GM19324 (cell line): ENCODE measurements around the gene VEGFC.

Experiments
- ATAC-seq: cut with Tn5 transposase; IDR thresholded peaks from one replicate; pipeline ENCODE4 v1.9.1; 2021; ENCODE audit warnings: mild to moderate bottlenecking, moderate library complexity; ENCODE audit not compliant: unreplicated experiment, low FRiP score

Gene VEGFC, protein sequence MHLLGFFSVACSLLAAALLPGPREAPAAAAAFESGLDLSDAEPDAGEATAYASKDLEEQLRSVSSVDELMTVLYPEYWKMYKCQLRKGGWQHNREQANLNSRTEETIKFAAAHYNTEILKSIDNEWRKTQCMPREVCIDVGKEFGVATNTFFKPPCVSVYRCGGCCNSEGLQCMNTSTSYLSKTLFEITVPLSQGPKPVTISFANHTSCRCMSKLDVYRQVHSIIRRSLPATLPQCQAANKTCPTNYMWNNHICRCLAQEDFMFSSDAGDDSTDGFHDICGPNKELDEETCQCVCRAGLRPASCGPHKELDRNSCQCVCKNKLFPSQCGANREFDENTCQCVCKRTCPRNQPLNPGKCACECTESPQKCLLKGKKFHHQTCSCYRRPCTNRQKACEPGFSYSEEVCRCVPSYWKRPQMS

DNA sequence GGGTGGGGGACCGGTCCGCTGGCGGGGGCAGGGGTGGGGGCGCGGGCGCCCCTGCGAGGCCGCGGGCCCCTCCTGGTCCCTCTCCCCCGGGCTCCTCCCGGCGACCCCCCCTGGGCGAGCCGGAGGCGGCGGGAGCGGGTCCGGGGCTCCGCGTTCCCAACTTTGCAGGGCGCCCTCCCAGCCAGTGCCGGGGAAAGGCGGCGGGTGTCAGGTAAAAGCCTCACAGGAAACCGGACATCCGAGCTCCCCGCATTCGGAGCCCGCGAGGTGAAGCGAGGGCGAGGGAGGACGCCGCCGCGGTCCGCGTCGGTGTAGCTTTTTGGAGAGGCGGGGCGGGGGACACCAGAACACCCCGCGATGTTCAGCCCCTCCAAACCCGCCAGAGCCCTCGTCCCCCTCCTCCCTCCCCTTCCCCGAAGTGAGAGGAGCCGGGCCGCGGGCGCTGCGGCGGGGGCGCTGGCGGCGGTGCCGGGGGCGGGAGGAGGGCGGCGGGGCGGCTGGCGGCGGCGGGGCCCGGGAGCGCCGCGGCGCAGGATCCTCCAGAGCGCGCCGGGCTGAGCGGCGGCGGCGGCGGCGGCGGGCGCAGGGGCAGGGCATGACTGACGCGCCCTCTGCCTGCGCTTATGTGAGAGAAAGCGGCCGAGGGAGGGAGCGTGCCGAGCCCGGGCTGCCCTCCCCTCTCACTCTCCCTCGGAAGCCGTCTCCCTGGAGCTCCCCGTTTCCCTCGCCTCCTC lies at the start of gene VEGFC:
Gene VEGFC, minus strand, starts transcription at position 597 of the 734 bp plus-strand sequence. CDS start 611 bp downstream, outside the sequence.
- ATAC-seq: peak; percentile 92

DNA sequence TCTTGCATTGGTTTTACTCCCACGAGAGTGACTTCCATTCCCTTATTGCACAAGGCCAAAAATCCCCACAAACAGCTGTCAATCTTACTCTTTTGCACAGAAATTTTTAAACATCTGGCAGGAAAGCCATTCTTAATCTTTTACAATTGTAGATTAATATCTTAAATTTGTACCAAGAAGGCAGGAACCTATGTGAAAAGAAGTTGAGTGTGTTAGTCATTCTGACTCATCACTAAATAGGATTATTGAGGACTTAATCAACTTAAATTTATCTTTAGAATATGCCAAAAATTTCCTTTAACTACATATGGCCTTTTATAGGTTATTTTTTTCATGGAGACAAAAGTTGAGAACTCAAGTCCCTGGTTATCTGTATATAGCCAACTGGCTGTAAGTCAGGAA lies 49.0 kb upstream of the VEGFC start:
- ATAC-seq: no peak

DNA sequence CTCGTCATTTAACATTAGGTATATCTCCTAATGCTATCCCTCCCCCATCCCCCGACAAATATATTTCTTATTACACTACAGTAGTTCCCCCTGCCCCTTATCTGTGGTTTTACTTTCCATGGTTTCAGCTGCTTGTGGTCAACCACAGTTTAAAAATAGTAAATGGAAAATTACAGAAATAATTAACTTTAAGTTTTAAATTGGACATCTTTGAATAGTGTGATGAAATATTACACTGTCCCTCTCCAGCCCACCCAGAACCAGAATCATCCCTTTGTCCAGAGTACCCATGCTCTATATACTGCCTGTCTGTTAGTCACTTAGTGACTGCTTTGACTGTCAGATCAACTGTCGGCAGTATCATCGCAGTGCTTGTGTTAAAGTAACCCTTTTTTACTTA lies 47.4 kb upstream of the VEGFC start:
- no peak for ATAC-seq

DNA sequence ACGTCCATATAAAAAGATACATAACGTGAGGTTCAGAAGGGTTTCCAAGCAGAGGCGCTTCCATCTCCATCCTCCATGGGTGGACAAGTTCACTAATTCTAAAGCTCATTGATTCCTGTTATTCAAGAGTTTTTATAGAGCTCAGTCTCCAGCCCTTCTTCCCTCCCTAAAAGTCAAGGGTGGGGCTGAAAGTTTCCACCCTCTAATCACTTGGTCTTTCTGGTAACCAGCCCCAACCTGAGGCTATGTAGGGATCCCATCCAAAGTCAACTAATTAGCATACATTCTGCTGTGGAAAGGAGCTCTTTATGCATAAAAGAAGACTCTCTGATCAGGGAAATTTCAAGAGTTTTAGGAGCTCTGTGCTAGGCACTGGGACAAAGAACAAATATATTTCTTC lies 46.9 kb upstream of the VEGFC start:
- no peak for ATAC-seq

DNA sequence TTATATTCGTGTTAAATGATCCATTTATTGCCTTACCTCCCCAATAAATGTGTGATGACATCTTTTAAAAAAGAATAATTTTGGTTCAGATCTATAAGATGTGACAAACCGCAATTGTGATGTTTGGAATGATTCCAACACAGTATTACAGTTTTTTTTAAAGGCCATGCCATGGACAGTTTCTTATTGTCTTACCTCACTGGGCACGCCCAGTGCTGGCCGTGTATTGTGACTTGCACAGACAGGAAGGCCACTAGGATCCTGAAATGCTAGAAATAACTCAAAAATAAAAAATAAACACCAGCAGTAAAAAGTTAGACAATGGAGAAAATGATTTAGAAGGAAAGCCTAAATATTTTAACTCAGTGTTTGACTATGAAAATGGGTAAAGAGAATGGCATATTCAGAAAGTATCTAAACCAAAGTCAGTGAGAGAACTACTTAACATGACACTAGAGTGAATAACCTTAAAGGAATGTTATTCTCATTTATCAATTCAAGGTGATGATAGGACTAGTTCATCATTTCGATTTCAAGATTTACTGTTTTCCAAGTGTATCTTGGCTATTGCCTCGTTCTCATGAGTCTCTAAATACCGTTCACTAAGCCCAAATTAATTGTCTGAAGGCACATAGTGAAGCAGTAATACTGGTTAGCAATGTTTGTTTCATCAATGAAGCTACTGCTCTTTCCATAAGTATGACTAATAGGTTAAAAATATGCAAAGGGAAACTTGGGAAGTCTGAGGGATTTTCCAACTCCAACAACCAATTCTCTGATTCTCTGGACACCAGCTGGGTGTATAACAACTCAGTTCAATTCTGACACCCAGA lies 46.1 kb upstream of the VEGFC start:
- ATAC-seq: no peak

DNA sequence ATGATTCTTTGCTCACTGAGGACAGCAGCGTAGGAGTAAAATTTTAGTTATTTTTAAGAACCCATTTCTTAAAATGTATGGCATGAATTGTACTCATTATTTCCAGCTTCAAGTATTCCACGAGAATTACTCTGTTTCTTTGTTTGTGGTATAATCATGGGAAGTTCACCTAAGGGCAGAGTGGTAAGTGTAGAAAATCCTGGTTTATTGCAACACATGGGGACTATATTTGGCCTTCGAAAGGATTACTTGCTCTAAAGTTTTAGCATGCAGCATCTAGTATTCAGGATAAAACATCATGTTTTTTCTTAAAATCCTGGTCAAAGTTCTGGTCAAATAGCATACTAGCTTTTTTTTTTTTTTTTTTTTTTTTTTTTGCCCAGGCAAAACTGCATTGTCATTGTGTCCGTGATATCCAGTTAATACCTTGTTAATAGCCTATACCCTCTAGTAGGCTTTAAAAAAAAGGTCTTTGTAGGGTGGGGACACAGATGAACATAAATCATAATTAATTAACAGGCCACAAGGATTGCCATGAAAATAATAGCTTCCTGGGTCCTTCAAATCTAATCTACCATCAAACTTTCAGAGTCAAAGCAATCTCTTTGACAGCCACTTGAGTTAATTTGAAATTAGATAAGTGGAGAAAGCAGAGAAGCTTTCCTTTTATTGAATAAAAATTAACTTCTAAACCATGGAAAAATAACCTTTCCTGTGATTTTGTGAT lies 44.6 kb upstream of the VEGFC start:
- ATAC-seq: no peak

DNA sequence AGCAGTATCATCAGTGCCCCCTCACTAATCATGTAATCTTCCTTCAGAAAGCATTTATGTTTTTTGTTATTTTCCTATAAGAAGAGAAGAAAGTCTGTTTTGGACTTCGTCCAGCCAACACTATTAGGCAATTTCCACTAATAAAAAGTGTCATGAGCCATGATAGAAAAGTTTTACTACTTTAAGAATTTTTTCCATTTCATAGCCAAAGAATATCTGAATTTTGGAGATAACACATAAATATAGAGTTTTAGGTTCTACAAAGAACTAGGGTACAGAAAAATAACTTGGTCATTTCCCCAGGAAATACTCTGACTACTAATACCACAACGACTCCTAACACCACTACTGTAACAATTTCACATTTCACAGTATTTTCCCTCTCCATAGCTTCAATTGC lies 41.8 kb upstream of the VEGFC start:
- no peak for ATAC-seq

DNA sequence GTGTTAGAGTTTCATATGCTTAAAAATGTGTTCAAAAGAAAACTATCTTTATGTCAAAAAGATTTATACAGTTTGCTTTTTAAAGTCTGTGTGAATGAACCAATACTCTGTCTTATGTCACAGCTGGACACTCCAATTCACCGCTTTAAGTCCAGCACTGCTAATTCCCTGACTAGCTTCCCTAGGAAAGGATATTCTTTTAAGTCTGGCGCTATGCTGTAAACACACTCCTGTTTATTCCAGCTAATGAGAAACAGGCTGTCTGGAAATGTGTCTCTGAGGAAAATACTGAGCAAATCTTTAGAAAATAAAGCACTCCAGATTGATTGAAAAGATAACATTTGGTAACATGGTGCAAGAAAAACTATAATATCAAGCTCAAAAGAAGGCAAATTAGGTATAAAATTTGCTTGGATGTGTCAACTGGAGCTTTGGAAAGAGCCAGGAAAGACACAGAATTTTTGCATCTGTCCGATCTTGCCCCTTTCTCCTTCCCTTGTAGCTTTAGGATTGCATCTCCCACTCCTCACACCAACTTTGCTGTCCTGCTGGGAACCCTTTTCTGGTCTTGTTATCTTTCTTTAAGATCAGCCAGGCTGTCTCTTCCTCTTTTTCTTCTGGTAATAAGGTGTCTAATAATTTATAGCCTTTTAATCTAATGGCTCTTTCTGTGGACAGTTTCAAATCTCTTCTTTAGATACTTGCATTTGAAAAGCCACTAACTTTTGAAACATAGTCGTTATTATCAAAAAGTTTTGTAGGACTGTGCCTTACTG lies 40.9 kb upstream of the VEGFC start:
- no peak for ATAC-seq

DNA sequence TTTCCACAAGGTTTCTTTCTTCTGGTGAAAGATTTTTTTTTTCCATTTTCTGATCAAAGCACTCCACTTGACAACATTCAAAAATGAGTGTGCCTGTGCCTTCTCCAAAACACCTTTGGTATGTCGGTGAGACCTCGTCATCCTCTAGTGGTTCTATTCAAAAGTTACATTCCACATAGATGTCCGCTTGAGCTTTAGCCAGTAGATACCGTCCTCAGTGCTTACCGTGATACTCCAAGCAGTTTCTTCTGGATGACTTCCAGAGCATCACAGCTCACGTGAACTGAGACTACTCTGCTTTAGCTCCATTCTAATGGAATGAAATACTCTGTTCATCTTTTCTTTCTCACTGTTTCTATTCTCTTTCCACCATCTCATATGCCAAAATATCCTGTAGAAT lies 38.2 kb upstream of the VEGFC start:
- ATAC-seq: no peak

DNA sequence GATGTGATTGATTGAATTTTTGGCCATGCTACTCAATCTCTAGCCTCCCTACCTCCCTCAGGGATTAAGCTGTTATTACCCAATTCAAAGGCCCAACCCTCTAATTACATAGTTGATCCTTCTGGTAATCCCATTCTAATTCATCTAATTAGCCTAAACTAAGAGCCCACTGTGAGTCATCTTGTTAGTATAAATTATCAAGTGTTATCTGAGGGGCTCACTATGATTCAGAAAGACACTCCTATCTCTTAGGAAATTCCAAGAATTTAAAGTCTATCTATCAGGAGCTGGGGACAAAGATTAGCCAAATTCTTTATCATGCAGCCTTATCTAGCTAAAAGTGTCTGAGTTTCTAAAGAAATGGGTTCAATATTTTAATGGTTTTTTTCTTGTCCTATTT lies 32.9 kb upstream of the VEGFC start:
- no peak for ATAC-seq

DNA sequence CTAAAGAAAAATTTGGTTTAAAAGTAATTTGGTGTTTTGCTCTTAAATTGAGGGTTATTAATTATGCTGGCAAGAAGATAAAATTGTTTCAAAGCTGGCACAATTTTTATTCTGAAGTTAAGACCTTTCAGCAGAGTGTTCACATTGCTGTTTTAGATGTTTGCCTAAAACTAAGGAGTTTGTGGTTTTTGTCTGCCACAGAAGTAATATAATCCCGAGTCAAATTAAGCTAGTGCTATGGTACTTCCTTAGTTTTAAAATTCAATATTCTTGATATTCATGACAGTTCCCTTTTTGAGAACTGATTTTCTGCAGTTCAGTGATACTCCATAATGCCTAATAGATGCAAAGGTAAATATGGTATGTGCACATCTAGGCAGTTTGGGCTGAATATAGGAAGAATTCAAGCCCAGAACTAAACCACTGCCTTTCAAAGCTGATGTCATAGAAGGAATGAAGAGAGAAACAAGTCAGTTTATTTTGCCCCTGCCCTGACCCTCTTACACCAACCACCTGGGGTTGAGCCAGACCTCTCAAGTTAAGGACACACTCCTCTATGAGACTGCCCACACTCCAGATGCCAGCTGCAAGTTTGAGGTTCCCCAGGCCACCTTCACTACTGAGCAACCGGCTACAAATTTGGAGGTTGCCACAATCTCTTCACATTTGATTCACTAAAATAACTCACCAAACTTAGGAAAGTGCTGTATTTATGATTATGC lies 32.1 kb upstream of the VEGFC start:
- ATAC-seq: no peak

DNA sequence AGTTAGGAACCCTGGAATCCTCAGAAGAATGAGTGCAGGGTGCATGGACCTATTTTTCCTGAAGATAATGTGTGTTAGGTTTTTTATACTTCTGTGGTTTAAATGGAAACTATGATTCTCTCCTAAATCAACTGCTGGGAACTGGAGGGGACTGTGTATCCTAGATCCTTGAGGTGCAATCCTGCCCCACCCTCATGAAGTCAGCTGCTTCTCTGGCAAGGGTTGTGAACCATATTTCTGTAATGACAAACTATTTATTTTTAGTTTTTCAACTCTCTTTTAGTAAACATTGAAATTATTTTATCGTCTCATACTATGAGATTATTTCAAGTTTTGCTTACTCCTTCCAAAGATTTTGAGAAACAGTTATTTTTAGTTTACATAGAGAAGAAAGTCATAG lies 25.8 kb upstream of the VEGFC start:
- ATAC-seq: no peak

DNA sequence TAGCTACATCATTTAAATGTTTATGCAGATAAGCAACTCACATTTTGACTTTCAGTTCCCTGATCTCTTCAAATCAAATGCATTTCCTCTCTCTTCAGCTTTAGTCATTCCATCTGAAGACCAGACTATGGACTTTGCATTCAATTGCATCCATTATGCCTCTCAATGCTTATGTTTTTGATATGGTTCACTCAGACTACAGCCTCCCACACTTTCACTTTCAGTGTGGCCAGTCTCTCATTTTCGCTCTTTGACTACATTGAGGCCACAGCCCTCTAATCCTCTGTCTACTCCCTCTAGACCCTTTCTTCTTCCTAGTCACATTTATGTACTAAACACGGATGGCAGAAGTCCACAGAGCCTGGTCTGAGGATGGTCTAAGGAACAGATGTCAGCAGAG lies 24.5 kb upstream of the VEGFC start:
- peak; percentile 79 for ATAC-seq

DNA sequence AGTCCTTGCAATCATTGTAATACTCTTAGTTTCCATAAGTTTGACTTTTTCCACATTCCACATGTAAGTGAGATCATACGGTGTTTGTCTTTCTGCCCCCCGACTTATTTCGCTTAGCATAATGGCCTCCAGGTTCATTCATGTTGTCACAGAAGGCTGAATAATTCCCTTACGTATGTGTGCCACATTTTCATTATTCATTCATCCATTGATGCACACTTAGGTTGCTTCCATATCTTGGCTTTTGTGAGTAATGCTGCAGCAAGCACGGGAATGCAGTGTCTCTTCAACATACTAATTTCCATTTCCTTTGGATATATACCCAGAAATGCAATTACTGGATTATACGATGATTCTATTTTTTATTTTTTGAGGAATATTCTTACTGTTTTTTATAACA lies 22.0 kb upstream of the VEGFC start:
- no peak for ATAC-seq

DNA sequence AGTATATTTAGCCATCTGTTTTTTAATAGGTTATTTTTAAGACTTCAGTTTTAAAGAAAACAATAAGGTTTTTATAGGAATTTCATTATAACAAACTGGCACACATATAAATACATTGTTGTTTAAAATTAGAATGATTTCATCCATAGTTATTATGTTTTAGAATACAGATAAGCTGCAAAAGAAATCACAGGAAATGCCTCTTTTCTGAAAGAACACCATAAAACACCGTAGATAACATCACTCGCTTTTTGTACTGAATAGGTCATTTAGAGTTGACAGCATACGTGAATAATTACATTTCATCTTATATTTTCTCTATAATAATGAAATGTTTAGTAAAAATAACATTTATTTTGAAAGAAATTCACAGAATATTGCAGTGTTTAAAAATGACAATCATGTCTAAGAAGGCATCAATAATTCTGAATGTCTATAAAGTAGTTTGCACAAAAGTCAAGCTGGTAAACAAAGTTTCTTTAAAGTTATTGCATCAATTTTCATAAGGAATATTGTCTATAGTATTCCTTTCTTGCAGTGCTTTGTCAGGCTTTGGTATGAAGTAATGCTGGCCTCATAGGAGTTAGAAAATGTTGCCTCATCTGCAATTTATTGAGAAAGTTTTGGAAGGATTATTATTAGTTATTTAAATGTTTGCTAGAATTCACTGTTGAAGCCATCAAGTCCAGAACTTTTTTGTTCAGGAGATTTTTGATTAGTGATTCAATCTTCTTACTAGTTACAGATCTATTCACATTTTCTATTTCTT lies 17.9 kb upstream of the VEGFC start:
- no peak for ATAC-seq

DNA sequence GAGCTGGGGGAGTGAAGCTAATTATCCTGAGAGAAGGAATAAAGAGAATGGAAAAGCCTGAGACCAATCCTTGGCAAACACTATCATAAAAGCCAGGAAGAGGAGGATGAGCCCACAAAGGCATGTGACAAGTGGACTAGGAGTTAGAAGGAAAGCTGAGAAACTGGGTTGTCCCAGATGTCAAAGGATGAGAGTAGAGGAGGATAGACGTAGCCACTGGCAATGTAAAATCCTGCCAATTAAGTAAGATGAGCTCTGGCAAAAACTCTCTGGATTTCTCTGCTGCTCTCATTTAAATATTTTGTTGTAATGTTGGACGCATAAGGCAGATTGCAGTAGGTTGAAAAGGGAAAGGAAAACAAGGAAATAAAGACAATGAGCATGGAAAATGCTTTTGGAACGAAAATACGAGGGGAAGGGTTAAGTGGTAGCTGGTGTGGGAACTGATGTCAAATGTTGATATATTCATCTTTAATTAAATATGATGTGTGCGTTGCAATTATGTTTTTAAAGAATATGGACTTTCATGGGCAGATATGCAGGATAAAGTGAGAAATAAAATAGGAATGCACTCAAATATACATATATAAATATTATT lies 14.2 kb upstream of the VEGFC start:
- ATAC-seq: no peak

DNA sequence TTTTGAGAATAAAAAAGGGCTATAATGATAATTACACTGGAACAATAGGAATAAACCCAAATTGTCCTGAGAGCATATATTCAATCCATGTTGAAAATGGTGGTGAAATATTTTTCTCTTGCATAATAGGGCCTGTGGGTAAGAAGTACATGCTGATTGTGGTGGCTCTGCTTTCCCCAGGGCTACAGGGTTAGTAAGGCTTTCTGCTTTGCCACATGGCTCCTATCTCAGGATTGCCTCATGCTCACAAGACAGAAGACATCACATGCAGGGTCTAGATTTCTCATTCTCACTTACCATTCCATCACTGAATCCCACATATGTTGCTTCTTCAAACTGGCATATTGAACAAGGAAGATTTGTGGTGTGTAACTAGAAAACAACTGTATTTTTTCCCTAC lies 12.4 kb upstream of the VEGFC start:
- no peak for ATAC-seq
